Stimulated activated CD4-positive, alpha-beta T cell treated with anti-CD3 and anti-CD28 coated beads, Interleukin-2, amount 100 ng/mL, for 24 hours (primary cell): Measurements from ENCODE around the gene PRKAG3.

Experiments used
- DNase-seq, 2 donors: peaks; one replicate each; pipeline ENCODE4 v3.0.0-alpha.2; 2020

The PRKAG3 gene

GRCh38 chr2:218831378-218831990 is at the start of gene PRKAG3:
Gene PRKAG3, minus strand, starts transcription at chr2:218831803.
- DNase-seq: no peak

DNA sequence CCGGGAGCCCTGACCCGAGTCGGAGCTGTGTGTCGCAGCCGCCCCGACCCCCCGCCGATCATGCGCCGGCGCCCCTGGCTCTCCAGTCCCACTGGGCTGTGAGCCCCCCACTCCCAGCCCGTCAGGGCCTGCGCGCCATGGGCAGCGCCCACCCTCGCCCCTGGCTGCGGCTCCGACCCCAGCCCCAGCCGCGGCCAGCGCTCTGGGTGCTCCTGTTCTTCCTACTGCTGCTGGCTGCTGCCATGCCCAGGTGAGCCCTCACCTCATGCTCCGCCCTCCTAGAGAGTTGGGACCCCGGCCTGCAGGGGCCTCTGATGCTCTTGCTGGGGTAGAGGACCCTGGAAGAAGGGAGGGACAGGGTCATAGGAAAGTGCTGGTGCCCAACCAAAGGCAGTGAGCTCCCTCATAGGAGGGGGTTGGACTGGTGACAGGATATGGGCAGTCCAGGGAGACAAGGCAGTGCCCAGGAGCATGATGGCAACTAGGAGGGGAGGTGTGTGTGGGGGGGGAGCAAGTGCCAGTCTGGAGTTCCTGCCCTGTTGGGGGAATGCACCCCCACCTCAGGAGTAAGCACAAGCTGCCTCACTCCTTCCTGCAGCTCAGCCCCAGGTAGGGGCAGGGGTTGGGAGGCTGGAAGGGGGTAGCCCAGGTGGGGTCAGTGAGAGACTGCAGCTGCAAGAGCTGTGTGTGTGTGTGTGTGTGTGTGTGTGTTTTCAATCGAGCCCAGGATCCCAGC is 49.4 kb upstream of the PRKAG3 start:
- no peak for DNase-seq

DNA sequence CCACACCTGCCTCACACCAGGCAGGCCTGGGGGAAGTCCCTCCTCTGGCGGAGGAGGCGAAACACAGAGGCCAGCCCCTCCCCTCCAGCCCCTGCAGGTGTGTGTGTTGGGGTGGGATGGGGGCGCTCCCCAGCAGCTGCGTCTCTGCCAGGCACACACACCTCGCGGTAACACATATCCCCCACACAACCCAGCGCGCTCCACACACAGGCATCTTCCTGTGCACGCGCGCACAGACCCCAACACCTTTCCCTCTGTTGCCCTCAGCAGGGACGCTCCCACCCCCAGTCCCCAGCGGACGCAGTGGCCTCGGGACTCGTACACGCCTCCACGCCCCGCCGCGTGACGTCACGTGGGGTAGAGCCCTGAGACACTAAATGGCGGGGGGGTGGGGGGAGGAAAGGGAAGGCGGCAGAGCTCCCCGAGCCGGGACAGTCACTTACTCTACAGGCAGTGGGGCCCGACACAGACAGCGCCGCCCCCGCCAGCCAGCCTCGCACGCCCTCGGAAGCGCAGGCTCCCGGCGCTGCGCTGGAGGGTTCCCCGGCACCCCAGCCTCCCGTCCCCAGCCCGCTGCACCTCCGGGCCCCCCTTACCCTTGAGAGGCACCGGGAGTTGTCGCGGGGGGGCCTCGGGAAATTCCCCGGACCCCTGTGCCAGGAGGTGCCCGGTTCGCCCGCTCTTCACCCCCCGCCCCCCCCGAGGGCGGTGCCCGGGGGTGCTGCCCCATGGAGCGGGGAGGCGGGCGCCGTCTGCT is 48.7 kb upstream of the PRKAG3 start, which contains the start of gene WNT10A:
WNT10A (plus strand) TSS at position 751 of the 757 bp plus-strand sequence. CDS start 144 bp downstream, outside the sequence.
- DNase-seq: peak; percentile 69 to 76

DNA sequence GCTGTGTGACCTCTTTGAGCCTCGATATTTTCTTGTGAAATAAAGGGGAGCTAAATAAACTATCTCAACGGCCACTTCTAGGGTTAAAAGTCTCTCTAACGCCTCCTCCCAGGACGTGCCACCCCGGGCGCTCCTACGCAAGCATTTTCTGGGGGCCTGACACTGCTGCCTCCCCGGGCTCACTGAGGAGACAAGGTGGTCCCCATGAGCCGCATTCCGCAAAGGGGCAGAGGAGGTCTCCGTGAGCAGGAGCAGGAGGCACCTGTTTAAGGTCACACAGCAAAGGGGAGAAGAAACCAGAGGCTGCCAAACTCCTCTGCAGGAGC is 48.1 kb upstream of the PRKAG3 start:
- DNase-seq: no peak

DNA sequence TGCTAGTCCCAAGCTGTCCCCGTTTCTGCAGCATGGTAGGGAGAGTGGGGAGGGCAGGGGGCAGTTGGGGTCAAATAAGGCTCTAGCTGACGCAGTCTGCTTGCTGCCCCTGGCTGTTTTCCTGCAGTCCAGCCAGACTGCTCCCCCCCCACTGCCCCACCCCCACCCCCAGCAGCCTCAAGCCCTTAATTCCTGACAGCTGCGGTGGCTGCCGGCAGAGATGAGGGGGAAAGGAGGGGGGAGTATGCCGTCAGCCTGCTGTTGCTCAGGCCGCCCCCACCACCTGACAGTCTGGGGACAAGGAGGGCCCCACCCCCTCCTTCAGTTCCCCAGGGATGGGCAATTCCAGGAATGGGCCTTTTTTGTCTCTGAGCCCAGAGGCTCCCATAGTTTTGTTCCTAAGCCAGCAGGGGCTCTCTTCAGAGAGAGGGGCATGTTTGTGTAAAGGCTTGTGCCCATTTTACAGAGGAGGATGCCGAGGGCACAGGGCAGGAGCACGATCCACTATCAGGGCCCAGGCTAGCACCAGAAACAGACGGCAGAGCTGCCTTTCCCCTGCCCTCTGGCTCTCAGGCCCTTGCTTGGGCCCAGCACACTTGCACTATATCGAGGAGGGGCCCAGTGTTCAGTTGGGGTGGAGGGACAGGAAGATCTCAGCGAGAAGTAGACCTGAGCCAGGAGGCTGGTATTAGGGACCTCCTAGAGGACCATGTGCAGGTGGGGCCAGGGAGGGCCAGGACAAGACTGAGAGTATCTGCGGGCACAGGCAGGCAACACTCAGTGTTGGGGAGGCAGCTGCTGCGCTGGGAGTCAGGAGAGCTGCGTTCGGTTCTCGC is 47.5 kb upstream of the PRKAG3 start:
- no peak for DNase-seq

DNA sequence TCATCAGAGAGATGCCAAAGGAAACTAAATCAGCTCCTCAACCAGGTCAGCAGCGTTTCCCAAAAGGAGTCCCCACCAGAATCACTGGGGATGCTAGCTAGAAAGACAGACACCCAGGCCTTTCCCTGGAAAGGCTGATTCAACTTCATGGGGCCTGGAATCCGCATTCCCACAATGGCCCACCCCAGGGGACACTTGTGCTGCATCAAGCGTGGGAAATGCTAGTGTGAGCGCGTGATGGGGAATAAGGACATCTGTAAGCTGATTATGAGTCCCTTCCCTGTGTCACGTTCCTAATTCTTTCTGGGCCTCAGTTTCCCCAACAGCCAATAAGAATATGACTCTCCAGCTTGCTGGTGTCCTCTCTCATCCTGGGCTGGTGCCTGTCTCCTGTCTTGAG is 46.9 kb upstream of the PRKAG3 start:
- no peak for DNase-seq

- DNase-seq: no peak
Observed at GRCh38 chr2:218877891-218878290, 46.3 kb upstream of the PRKAG3 start.

DNA sequence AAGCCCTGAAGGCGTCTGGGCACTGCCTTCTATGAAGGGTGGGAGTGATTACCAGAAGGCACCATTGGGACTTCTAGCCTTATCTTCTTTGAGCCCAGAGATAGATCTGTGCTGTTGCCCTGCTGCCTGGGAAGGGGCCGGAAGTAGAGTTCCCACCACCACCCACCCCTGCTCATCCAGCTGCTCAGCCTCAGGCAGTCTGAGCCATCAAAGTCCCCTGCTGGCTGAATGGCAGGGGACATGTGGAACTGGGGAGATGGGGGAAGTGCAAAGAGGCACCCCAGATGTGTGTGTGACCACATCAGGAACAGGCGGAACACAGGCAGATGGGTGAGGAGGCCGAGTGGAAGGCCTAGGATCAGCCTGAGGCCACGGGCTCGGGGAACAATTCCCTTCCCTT is 45.7 kb upstream of the PRKAG3 start:
- DNase-seq: no peak

- DNase-seq: peak; percentile 77
Observed at GRCh38 chr2:218876562-218877219, 45.1 kb upstream of the PRKAG3 start.

DNA sequence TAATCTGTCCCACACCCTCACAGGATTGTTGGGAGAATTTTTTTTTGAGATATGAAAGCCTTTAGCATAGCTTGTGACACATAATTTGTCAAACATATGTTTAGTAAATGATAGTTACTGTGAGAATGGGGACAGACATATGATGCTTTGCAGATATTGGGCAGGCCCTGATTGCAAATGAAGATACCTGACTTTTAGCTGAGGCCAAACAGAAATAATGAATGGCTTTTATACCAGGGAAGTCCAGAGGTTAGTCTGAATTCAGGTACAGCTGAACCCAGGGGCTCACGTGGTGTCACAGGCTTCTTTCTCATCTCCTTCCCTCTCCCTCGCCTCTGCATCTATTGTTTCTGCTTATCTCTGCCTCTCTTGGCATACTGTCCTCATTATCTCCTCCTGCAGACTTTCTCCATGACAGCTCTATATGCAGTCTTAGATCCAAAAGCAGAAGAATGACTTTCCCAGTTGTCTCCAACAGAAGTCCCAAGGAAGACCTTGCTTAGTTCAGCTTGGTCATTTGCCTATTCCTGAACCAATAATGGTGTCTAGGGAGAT is 44.2 kb upstream of the PRKAG3 start:
- no peak for DNase-seq

DNA sequence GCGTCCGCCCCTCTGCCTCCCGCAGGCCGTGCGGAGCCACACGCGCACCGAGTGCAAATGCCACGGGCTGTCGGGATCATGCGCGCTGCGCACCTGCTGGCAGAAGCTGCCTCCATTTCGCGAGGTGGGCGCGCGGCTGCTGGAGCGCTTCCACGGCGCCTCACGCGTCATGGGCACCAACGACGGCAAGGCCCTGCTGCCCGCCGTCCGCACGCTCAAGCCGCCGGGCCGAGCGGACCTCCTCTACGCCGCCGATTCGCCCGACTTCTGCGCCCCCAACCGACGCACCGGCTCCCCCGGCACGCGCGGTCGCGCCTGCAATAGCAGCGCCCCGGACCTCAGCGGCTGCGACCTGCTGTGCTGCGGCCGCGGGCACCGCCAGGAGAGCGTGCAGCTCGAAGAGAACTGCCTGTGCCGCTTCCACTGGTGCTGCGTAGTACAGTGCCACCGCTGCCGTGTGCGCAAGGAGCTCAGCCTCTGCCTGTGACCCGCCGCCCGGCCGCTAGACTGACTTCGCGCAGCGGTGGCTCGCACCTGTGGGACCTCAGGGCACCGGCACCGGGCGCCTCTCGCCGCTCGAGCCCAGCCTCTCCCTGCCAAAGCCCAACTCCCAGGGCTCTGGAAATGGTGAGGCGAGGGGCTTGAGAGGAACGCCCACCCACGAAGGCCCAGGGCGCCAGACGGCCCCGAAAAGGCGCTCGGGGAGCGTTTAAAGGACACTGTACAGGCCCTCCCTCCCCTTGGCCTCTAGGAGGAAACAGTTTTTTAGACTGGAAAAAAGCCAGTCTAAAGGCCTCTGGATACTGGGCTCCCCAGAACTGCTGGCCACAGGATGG is 42.0 kb upstream of the PRKAG3 start:
- DNase-seq: no peak

DNA sequence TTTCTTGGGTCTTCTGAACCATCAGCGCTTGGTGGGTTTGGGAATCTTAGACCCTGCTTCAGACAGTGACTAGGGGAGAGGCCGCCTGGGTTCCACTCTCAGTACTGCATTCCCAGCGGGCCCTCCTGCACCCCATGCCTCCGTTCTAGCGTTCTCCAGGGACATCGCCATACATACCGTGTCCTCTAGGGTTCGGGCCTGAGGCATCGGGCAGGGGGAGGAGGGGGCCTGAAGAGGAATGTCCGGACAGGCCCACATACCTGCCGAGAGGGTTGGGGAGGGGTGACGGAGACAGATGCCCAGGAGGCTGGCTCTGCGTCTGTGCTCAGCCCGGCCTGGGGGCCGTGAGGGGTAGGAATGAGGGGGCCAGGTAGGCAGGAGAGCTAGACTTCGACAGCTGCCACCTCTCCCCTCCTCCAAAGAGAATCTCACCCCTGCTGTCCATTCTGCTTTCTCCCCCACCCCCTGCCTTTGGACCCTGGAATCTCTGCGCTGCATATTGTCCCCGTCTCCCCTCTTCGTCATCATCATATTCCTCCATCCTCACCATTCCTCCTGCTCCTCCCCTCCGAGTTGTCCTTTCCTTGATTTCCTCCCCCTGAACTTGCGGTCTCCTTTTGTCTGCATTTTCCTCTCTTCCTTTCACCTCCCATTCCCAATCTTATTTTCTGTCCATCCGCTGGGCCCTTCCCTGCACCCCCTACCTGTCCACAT is 41.2 kb upstream of the PRKAG3 start:
- no peak for DNase-seq

- no peak for DNase-seq
Observed at GRCh38 chr2:218871345-218872302, 40.0 kb upstream of the PRKAG3 start.

DNA sequence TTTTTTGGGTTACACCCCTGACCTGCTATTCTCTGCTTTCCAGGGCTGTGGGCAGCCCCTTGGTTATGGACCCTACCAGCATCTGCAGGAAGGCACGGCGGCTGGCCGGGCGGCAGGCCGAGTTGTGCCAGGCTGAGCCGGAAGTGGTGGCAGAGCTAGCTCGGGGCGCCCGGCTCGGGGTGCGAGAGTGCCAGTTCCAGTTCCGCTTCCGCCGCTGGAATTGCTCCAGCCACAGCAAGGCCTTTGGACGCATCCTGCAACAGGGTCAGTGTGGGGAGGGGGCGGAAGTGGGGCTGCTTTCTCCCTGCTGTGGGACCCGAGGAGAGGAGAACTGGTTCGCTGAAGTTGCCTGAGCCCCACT is 39.4 kb upstream of the PRKAG3 start:
- no peak for DNase-seq

DNA sequence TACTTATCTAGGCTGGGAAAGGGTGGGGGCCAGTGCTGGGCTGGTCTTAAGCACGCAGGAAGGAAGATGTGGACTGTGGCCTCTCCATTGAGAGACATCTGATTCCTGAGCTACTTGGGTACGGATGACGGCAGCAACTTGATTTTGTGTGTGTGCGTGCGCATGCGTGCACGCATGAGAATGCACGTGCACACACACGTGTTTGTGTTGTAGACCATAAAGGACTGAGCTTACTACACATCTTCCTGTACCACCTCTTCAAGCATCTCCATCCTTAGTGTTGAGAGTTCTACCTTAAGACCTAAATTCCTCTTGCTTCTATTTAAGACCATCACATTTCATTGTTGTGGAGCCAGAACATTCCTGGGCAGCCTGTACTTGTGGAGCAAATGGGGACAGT is 37.5 kb upstream of the PRKAG3 start:
- no peak for DNase-seq

DNA sequence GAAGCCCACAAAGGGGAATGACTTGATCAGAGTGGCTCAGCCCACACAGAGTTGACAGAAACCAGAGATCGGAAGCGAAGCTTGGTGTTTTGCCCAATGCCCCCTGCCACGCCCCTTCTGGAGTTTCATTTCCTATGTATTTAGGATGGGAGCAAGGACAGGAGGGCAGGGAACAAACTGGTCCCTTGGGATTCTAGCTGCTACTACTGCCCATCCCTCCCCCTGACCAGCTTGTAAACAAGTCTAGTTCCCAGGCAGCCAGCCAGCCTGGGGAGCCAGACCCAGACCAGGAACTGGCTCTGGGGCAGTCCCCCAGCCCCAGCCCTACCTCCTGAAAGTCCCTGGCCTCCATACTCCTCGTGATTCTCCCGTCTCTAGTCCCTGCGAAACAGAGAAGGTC is 36.3 kb upstream of the PRKAG3 start:
- DNase-seq: no peak

DNA sequence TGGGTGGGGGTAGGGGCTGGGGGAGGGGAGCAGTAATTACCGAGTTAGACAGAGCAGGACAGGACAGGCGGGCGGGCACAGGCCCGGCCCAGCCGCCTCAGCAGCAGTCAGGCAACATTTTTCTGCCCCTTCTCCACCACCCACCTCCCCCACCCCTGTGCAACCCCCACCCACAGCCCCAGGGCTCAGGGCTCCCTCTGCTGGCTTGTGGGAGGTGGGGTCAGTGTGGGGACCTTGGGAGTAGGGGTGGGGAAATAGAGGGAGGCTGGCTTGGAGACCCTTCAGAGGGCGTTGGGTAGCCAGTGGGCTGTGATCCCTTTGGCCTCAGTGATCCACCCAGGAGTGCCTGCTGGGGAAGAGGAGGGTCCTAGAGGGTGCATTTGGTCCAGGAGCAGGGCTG is 34.4 kb upstream of the PRKAG3 start:
- no peak for DNase-seq

- DNase-seq: no peak
Observed at GRCh38 chr2:218865396-218865795, 33.8 kb upstream of the PRKAG3 start.

DNA sequence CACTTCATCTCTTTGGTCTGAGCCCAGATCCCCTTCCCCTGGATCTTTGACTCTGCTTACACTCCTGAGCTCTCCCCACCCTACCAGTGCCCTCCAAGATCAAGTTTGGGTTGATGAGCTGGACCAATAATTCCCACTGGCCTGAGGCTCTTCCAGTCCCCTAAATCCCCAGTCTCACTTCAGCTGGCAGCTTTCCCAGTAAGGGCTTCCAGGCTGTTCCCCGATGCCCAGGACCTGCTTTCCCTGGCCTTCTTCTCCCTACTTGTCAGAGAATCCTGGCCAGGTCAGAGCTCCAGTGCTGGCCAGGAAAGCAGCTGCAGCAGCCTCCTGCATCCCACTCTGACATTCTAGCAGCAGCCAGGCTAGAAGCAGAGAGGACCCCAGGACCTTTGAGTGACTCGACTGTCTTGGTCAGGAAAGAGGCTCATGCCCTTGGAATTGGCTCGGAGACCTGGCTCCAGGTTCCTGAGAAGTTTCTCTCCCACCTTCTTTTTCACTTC is 31.5 kb upstream of the PRKAG3 start:
- no peak for DNase-seq
